ENCODE results near the gene NAA50. TPM values are rescaled to one million over a fixed set of nuclear protein-coding genes. Genes with fewer than 3 reads are reported as not detected.
A peak's percentile ranks its signal among the peaks of the same experiment; 100 is the strongest.

NAA50 gene
- 161 TPM for polyA plus RNA-seq (ENCODE audit: insufficient read length)
- long read RNA-seq, donor 1, full-length matches to known transcripts = 21 of 21 reads
- long read RNA-seq, donor 1, partial matches to known transcripts = 0 of 21 reads
- long read RNA-seq, donor 1, other reads (novel, unspliced or antisense) = 0 of 21 reads
- long read RNA-seq, donor 2, full-length matches to known transcripts = 23 of 30 reads
- long read RNA-seq, donor 2, partial matches to known transcripts = 7 of 30 reads
- long read RNA-seq, donor 2, other reads (novel, unspliced or antisense) = 0 of 30 reads
- long read RNA-seq, donor 3, full-length matches to known transcripts = 27 of 109 reads
- long read RNA-seq, donor 3, partial matches to known transcripts = 82 of 109 reads
- long read RNA-seq, donor 3, other reads (novel, unspliced or antisense) = 0 of 109 reads
- long read RNA-seq, donor 4, full-length matches to known transcripts = 2 of 2 reads
- long read RNA-seq, donor 4, partial matches to known transcripts = 0 of 2 reads
- long read RNA-seq, donor 4, other reads (novel, unspliced or antisense) = 0 of 2 reads
- long read RNA-seq, donor 5, full-length matches to known transcripts = 28 of 37 reads
- long read RNA-seq, donor 5, partial matches to known transcripts = 9 of 37 reads
- long read RNA-seq, donor 5, other reads (novel, unspliced or antisense) = 0 of 37 reads
- long read RNA-seq, donor 6, full-length matches to known transcripts = 29 of 29 reads
- long read RNA-seq, donor 6, partial matches to known transcripts = 0 of 29 reads
- long read RNA-seq, donor 6, other reads (novel, unspliced or antisense) = 0 of 29 reads
- long read RNA-seq, donor 7, full-length matches to known transcripts = 27 of 46 reads
- long read RNA-seq, donor 7, partial matches to known transcripts = 19 of 46 reads
- long read RNA-seq, donor 7, other reads (novel, unspliced or antisense) = 0 of 46 reads
- long read RNA-seq, donor 8, full-length matches to known transcripts = 10 of 10 reads
- long read RNA-seq, donor 8, partial matches to known transcripts = 0 of 10 reads
- long read RNA-seq, donor 8, other reads (novel, unspliced or antisense) = 0 of 10 reads

DNA sequence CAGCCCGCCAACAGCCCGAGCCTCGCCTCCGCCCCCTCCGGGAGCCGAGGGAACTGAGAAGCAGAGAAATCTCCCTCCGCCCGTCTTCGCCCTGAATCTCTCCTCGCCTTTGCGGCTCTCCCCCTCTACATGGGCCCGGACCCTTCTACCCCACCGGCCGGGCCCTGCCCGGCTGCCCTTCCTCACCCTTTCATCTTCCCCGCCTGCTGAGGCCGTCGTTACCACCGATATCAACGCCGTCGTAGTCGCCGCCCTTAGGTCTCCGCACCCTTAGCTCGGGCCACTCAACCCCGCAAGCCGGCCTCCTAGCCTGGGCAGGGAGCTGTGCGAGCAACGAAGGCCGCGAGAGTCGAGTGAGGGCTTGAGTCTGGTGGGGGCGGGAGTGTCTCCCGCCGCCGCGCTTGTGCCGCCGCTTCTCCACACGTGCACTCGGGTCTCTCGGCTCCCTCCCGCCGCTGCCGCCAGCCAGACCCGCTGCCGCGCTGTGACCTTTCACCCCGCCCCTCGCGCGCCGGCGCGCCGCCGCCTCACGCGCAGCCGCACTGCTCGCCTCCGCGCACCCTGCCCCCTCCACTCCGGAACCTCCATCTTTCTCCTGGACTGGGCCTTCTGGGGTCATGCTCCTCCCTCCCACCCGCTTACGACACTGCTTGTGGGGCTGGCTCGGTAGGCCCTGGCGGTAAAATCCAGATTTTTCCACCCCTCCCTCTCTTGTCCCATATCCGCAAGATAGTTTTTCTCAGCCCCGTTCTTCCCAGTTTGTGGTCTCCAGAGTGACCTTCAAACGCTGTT, at the start of gene NAA50:
Gene NAA50, minus strand, starts transcription at position 494 of the 792 bp plus-strand sequence. Its CDS starts 300 bp downstream, at position 194.
- DNase-seq = peak; percentile 93

- no peak for DNase-seq
Observed at GRCh38 chr3:113795693-113796092, 49.6 kb upstream of the NAA50 start.

GRCh38 chr3:113794526-113794925, 48.5 kb upstream of the NAA50 start:
- no peak for DNase-seq

DNA sequence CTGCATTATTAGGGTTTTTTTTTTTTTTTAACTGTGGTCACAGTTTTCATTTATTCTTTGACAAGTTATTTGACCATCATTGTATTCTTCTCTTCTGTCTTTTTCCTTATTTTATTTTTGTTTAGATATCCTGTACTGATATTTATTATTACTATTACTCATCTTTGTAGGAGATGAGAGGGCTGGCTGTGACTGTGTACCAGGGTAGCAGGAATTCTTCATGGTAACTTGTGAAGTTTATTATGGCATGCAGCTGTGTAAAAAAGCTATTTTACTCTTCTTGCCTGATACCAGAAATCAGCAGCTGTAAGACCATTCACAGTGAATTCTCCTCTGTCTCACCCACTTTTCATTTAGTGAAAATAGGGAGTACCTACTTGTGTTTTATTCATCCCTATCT, 45.3 kb upstream of the NAA50 start:
- DNase-seq = no peak

DNA sequence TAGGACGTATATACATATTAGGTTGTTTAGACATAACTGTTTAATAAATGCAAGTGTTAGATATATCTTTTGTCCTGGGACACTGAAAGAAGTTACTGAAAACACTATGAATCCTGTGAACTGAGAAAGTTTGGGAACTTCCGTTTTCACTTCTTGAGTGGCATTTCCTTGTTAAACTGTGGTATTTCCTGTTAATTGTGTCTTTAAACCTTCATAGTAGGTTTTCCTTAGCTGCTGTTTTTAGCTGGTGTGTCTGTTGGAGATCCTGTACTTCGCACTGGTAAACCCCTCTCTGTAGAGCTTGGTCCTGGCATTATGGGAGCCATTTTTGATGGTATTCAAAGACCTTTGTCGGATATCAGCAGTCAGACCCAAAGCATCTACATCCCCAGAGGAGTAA, 37.9 kb upstream of the NAA50 start:
- no peak for DNase-seq

DNA sequence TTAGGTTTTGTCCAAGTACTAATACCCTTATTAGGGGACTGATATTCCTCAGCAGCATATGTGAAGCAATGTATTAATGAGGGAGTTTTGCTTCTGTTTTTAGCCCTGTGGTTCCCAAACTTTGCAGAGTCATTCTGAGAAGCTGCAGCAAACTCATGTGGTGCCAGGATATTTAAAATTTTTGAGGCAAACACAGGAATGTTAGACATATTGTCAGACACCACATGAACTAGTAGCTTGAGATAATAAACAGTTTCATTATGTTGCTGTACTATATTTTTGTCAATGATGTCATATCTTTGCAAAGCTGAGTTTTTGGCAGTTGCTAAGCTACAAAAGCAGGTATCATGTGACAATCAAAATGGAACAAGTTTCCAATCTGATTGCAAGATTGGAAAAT, 37.4 kb upstream of the NAA50 start:
- no peak for DNase-seq

DNA sequence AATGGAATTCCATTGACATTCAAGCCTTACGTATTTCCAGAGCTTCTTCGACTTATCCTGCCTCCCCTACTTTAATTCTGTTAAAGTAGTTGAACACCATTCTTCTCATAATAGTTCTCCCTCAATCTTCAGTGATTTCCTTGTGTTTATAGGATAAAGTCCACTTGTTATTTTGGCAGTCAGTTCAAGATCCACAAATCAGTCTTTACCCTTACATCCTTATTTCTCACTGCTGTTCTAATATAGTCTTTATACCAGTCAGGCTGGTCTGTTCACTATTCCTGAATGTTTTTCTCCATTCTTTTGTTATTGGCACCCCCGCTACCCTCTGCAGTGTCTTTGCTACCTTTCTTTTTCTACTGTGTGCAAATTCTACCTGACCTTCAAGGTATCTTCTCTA, 30.5 kb upstream of the NAA50 start:
- DNase-seq = no peak

- no peak for DNase-seq
Observed at GRCh38 chr3:113775516-113775915, 29.5 kb upstream of the NAA50 start.

- no peak for DNase-seq
Observed at GRCh38 chr3:113773381-113773780, 27.3 kb upstream of the NAA50 start.

DNA sequence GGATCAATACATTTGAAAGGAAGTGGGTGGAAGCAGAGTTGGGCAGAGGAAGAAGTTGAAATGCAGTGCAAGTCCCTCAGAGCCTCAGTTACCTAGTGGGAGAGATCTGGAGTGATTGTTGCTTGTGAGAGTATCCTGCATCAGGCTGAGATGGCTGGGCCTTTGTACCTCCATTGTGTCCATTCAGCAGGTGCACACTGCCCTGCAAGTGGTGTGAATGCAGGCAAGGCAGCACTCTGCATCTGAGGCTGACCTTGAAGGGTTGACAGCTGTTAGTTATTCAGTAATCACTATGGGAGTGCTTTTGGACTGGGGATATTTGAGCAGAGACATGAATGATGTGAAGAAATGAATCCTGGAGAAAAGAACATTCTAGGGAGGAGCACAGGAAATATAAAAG, 25.9 kb upstream of the NAA50 start:
- DNase-seq = no peak

GRCh38 chr3:113769551-113769950, 23.5 kb upstream of the NAA50 start:
- DNase-seq = no peak

- DNase-seq = no peak
Observed at GRCh38 chr3:113764698-113765097, 18.6 kb upstream of the NAA50 start.

DNA sequence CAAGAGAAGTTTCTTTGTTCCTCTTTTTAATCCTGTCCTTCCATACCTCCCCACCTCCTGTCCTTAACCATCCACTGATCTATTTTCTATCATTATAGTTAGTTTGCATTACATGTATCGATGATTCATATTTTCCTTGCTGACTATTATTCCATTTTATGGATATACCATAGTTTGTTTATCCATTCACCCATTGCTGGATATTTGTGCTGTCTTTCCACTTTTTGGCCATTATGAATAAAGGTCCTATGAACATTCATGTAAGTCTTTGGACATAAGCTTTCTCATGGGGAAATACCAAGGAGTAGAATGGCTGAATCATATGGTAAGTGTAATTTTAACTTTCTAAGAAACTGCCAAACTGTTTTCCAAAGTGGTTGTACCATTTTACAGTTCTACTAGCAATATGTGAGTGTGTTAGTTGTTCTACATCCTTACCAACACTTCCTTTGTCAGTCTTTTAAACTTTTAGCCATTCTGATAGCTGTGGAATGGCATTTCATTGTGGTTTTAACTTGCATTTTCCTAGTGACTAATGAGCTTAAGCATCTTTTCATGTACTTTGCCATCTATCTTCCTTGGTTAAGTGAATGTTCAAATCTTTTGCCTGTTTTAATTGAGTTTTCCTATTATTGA, 12.5 kb upstream of the NAA50 start:
- DNase-seq = no peak

DNA sequence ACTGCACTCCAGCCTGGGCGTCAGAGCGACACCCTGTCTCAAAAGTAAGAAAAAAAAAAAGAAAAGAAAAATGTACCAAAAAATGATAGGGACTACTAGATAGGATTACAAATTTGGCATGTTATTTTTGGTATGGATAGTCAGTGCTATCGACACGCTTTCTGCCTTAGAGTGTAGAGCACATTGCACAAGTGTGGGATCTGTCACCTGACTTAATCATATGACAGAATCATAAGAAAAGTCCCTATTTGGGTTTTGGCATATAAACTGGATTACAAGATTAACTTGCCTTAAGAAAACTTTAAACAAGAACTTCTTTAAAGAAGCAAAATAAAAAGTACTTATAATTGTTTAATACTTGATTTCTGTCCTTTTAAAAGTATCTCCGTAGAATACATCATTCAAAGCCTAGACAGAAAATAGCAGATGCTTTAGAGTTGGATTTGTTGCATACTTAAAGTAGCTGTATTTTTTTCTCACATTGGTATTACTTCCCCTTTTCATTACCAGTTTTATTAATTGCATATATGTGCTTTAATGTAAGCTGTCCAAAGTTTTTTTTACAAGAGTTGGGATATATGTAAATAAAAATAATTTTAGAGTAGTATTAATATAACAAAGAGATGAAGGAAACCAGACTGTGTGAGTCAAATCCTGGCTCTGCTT, 8.6 kb upstream of the NAA50 start:
- DNase-seq = no peak

DNA sequence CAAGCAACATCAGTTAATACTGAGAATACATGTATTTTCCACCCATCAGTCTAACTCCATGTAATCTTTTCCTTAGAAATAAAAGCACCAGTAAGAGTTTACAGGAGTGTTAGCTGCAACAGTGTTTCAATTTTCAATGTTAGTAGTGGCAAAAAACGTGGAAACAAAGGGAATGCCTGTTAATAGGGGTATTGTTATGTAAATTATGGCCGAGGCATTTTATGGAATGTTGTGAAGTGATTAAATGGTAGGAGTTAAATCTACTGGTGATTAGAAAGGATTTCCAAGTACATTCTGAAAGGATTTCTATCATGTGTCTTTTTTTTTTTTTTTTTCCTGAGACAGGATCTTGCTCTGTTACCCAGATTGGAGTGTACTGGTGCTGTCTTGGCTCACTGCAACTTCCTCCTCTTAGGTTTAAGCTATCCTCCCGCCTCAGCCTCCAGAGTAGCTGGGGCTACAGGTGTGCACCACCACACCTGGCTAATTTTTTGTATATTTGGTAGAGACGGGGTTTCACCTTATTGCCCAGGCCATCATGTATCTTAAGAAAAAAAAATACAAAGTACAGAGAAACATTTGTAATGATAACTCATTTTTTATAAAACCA, 7.4 kb upstream of the NAA50 start:
- no peak for DNase-seq

DNA sequence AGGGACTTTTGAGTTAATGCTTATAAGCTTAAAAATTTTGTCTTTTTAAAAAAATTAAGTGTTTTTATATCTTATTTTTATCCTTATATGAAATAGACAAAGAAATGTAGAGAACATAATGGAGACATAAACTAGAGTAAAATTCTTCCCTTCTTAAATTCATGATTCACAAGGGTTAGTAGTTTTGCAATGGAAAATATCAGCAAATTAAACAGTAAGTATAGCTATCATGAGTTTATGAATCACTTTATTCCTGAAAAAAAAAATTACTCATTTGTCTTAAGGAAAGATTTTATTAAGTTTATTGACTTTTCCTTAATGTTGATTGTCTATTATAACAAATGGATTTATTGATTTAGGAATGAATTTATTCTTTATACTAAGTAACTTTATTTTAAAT, 5.1 kb upstream of the NAA50 start:
- DNase-seq = no peak

DNA sequence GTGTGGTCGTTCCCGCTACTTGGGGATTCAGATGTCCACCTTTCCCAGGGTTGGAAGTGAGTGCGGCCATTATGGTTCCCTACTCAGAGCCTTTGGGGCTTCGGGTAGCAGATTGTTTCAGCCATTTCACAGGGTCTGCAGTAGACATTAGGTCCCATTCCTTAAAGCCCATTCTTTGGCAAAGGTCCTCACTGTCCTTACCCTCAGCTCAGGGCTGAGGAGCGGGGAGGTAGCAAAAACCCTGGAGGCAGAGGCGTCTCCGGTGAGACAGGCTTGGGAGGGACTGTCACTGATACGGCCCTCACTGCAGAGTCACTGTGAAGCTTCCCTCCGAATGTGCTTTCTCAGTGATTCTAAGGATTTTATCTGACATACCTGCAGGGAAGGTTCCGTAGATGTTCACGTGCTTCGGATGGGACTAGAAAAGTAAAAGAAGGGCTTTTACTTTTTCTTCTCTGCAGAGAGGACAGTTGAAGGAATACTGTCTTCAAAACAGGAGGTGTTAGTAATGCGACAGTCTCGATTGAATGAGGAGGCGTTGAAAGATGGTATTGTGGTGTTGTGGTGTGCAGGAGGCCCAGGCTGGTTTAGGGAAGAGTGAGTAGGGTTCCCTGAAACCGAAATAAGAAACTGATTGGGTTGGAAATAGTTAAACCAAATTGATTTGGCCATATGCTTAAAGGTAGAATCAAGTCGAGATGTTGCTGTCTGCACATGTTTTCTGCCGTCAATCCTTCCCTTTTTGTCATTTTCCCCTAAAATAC, 1.4 kb upstream of the NAA50 start:
- DNase-seq = peak; percentile 39

GRCh38 chr3:113746548-113747282, 666 bp upstream of the NAA50 start, which contains the start of gene ATP6V1A:
TSS of gene ATP6V1A (plus strand) at chr3:113747035. CDS start at chr3:113778754, 31,719 bp downstream.
- peak; percentile 96 for DNase-seq

All from left kidney (tissue), 8 donors.